Measurements from ENCODE around the gene IRS1. TPM values are rescaled to one million over a fixed set of nuclear protein-coding genes. Genes with fewer than 3 reads are reported as not detected.

The IRS1 gene
- total RNA-seq, 1 experiment from 2014 or later = 15.0 TPM

- no peak overlapping the region for H2AK5ac ChIP-seq (ENCODE audit: insufficient read length, low read length)
- H3K4me1 ChIP-seq (ENCODE audit: insufficient read depth, low read length) = no peaks in the 10 kb centered on the region
- TF ChIP-seq, protein P1, sequence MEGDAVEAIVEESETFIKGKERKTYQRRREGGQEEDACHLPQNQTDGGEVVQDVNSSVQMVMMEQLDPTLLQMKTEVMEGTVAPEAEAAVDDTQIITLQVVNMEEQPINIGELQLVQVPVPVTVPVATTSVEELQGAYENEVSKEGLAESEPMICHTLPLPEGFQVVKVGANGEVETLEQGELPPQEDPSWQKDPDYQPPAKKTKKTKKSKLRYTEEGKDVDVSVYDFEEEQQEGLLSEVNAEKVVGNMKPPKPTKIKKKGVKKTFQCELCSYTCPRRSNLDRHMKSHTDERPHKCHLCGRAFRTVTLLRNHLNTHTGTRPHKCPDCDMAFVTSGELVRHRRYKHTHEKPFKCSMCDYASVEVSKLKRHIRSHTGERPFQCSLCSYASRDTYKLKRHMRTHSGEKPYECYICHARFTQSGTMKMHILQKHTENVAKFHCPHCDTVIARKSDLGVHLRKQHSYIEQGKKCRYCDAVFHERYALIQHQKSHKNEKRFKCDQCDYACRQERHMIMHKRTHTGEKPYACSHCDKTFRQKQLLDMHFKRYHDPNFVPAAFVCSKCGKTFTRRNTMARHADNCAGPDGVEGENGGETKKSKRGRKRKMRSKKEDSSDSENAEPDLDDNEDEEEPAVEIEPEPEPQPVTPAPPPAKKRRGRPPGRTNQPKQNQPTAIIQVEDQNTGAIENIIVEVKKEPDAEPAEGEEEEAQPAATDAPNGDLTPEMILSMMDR (conservative IDR thresholded peaks at IDR 0.05) = no peak
- H3K27ac ChIP-seq (ENCODE audit: insufficient read length, low read depth, low read length) = no peak overlapping the region
- Mint-ChIP-seq H3K36me3 (ENCODE audit: insufficient read depth in 1 of 3, low read depth in 3 of 3) (no peaks in the 10 kb centered on the region; a peak in 1 of 7 replicates), H3K4me1 (peaks cover 0 to 10% of the 10 kb centered on the region in 2 experiments; a peak in 2 of 4 replicates), H3K27me3 (ENCODE audit: low read depth) (no peaks in the 10 kb centered on the region), H3K9me3 (no peaks in the 10 kb centered on the region), H3K27ac (no peak overlapping the region), H3K4me3 (no peak overlapping the region)
- H2AFZ ChIP-seq (ENCODE audit: low read length) = no peak overlapping the region
- no peaks in the 10 kb centered on the region for H3K79me1 ChIP-seq (ENCODE audit: insufficient read depth, low read depth, low read length, poor library complexity, severe bottlenecking)
- H3K9me3 ChIP-seq (ENCODE audit: control insufficient read depth, low read depth, low read length) = no peaks in the 10 kb centered on the region
- H3K56ac ChIP-seq (ENCODE audit: insufficient read length, low read depth, low read length) = no peak overlapping the region
- no peak overlapping the region for H2BK5ac ChIP-seq (ENCODE audit: insufficient read length, low read length)
- H3K18ac ChIP-seq (ENCODE audit: insufficient read length, low read depth, low read length) = no peak overlapping the region
- H4K91ac ChIP-seq (ENCODE audit: insufficient read length, low read depth, low read length) = no peak overlapping the region
- no peaks in the 10 kb centered on the region for H3K27me3 ChIP-seq (ENCODE audit: insufficient read depth, low read length)
- H4K20me1 ChIP-seq (ENCODE audit: control insufficient read depth, insufficient read depth, insufficient read length) = no peaks in the 10 kb centered on the region
- H2BK15ac ChIP-seq (ENCODE audit: low read depth, low read length) = no peak overlapping the region
- no peak overlapping the region for H2BK20ac ChIP-seq (ENCODE audit: low read depth, low read length, poor library complexity, severe bottlenecking)
- no peak overlapping the region for H3K14ac ChIP-seq (ENCODE audit: insufficient read depth, low read length)
- no peak for DNase-seq
- no peak overlapping the region for H2BK12ac ChIP-seq (ENCODE audit: insufficient read length, low read depth, low read length)
- no peak overlapping the region for H3K9ac ChIP-seq (ENCODE audit: extremely low read depth, insufficient read length, low read length)
- no peak overlapping the region for H4K5ac ChIP-seq (ENCODE audit: insufficient read length, low read depth, low read length)
- no peaks in the 10 kb centered on the region for H3K23me2 ChIP-seq (ENCODE audit: insufficient read length, low read depth, low read length, poor library complexity, severe bottlenecking)
- H3K23ac ChIP-seq (ENCODE audit: insufficient read length, low read depth, low read length) = no peak overlapping the region
- H3K4ac ChIP-seq (ENCODE audit: low read depth, low read length) = no peak overlapping the region
- no peak overlapping the region for H3T11ph ChIP-seq (ENCODE audit: low read length)
- H2BK120ac ChIP-seq (ENCODE audit: low read depth, low read length, poor library complexity, severe bottlenecking) = no peak overlapping the region
- H4K8ac ChIP-seq (replicated peaks; ENCODE audit: insufficient read length, low read depth, low read length) = no peak overlapping the region
- H3K79me2 ChIP-seq (ENCODE audit: insufficient read depth, low read length) = no peaks in the 10 kb centered on the region
- no CpG with 5 or more reads among the region's 1 CpG for WGBS (ENCODE audit: extremely low coverage, insufficient read length, low lambda C conversion rate)
- H3K4me2 ChIP-seq (ENCODE audit: insufficient read depth, insufficient read length, low read length) = no peak overlapping the region
Measured at GRCh38 chr2:226727251-226727650, 72.4 kb downstream of the IRS1 start.

Measured in H9 (cell line).